ENCODE data around the gene XPNPEP2.

Gene XPNPEP2

GRCh38 chrX:129779747-129780146 lies 41.0 kb downstream of the XPNPEP2 start, which contains the start of gene SASH3:
SASH3 (plus strand) TSS chrX:129779949; CDS start chrX:129780098, 149 bp downstream.
- TF ChIP-seq ZFX (IDR thresholded peaks at IDR 0.05; ENCODE audit: borderline replicate concordance) (no peak), CTCF (IDR thresholded peaks at IDR 0.05) (no peak)
- H3K27ac ChIP-seq = no peak within 1 kb of the TSS

GRCh38 chrX:129780441-129781105 lies 41.8 kb downstream of the XPNPEP2 start:
- no peak overlapping the region for H3K27ac ChIP-seq
- no peak for TF ChIP-seq CTCF (IDR thresholded peaks at IDR 0.05)
- TF ChIP-seq ZFX (IDR thresholded peaks at IDR 0.05; ENCODE audit: borderline replicate concordance) = no peak

- TF ChIP-seq CTCF (IDR thresholded peaks at IDR 0.05) = no peak
- no peak for TF ChIP-seq ZFX (IDR thresholded peaks at IDR 0.05; ENCODE audit: borderline replicate concordance)
- H3K27ac ChIP-seq = no peak overlapping the region
Observed at GRCh38 chrX:129781134-129781672, 42.4 kb downstream of the XPNPEP2 start.

- no peak overlapping the region for H3K27ac ChIP-seq
- TF ChIP-seq CTCF (IDR thresholded peaks at IDR 0.05) (no peak), ZFX (IDR thresholded peaks at IDR 0.05; ENCODE audit: borderline replicate concordance) (no peak)
Observed at GRCh38 chrX:129781680-129782495, 43.1 kb downstream of the XPNPEP2 start.

- no peak overlapping the region for H3K27ac ChIP-seq
- no peak for TF ChIP-seq ZFX (IDR thresholded peaks at IDR 0.05; ENCODE audit: borderline replicate concordance)
- no peak for TF ChIP-seq CTCF (IDR thresholded peaks at IDR 0.05)
Observed at GRCh38 chrX:129782706-129783105, 43.9 kb downstream of the XPNPEP2 start.

GRCh38 chrX:129783291-129783713 lies 44.5 kb downstream of the XPNPEP2 start:
- no peak for TF ChIP-seq CTCF (IDR thresholded peaks at IDR 0.05)
- no peak for TF ChIP-seq ZFX (IDR thresholded peaks at IDR 0.05; ENCODE audit: borderline replicate concordance)
- H3K27ac ChIP-seq = no peak overlapping the region

GRCh38 chrX:129784371-129784770 lies 45.6 kb downstream of the XPNPEP2 start:
- no peak for TF ChIP-seq CTCF (IDR thresholded peaks at IDR 0.05)
- no peak for TF ChIP-seq ZFX (IDR thresholded peaks at IDR 0.05; ENCODE audit: borderline replicate concordance)
- H3K27ac ChIP-seq = no peak overlapping the region
